Skeletal muscle cell (primary cell): ENCODE data around the gene CD70.
"Not testable (repeated sequence)": the region's sequence is repeated elsewhere in the genome, so short reads cannot be mapped to it uniquely, and the experiment has no call there.

Experiments
- DNase-seq: peaks from one replicate; pipeline ENCODE4 v3.0.0-alpha.2; 2010; ENCODE audit warnings: low read depth
- H3K4me3 ChIP-seq: 2 replicates; pipeline ENCODE4 v1.5.1; 2011; ENCODE audit warnings: low read depth, mild to moderate bottlenecking, control low read depth, low read length, moderate library complexity

The CD70 gene, protein sequence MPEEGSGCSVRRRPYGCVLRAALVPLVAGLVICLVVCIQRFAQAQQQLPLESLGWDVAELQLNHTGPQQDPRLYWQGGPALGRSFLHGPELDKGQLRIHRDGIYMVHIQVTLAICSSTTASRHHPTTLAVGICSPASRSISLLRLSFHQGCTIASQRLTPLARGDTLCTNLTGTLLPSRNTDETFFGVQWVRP

DNA sequence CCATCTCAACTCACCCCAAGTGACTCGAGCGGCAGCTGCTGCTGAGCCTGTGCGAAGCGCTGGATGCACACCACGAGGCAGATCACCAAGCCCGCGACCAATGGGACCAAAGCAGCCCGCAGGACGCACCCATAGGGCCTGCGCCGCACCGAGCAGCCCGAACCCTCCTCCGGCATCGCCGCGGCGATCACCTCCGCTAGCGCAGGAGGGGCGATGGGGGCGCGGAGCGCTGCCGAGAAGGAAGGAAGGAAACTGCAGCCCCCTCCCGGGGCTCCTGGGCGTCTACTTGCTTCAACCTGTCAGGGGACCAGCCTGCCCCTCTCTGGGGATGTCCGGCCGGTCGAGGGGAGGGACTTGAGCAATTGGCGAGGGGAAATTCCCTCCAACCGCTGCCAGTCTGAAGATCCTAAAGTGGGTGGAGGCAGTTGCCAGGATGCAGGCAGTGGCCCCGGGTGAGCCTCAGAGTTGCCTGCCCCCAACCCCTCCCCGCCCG is at the start of gene CD70:
CD70 (minus strand) TSS at position 324 of the 493 bp plus-strand sequence; CDS start at position 176, 148 bp downstream.
- peak within 1 kb of the TSS; percentile 7 for H3K4me3 ChIP-seq
- DNase-seq, result no peak

DNA sequence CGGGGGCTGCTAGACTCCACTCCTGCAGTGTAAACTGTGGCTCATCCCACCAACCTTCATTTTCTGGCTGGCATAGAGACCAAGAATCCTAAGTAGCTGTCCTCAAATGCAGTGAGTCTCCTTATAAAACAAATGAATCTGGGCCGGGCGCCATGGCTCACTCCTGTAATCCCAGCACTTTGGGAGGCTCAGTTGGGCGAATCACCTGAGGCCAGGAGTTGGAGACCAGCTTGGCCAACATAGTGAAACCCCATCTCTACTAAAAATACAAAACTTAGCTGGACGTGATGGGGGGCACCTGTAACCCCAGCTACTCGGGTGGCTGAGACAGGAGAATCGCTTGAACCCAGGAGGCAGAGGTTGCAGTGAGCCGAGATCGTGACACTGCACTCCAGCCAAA is 49.4 kb upstream of the CD70 start:
- not testable (repeated sequence) for DNase-seq, H3K4me3 ChIP-seq

DNA sequence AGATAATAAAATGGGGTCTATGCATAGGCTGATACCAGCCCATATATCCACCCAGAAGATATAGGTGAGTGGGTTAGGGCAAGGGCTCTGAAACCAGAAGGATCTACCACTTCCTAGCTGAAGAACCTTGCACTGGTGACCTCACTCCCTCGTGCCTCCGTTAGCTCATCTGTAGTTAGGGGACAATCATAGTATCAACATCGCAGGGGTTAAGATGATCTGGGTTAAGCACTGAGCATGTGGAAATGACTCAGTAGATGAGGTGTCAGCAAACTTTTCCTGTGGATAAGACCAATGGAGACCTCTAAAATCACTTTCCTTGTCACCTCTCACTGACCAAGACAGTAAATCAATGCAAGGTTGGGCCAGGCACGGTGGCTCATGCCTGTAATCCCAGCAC is 48.5 kb upstream of the CD70 start:
- no peak for DNase-seq

DNA sequence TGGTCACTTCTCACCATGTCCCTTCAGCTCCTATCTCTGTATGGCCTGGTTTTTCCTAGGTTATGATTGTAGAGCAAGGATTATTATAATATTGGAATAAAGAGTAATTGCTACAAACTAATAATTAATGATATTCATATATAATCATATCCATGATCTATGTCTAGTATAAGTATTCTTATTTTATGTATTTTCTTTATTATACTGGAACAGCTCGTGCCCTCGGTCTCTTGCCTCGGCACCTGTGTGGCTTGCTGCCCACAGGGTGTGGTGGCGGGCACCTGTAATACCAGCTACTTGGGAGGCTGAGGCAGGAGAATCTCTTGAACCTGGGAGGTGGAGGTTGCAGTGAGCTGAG is 42.5 kb upstream of the CD70 start:
- not testable (repeated sequence) for H3K4me3 ChIP-seq, DNase-seq

More for the DNA sequence above, 48.5 kb upstream of the CD70 start:
- H3K4me3 ChIP-seq, result no peak overlapping the region

DNA sequence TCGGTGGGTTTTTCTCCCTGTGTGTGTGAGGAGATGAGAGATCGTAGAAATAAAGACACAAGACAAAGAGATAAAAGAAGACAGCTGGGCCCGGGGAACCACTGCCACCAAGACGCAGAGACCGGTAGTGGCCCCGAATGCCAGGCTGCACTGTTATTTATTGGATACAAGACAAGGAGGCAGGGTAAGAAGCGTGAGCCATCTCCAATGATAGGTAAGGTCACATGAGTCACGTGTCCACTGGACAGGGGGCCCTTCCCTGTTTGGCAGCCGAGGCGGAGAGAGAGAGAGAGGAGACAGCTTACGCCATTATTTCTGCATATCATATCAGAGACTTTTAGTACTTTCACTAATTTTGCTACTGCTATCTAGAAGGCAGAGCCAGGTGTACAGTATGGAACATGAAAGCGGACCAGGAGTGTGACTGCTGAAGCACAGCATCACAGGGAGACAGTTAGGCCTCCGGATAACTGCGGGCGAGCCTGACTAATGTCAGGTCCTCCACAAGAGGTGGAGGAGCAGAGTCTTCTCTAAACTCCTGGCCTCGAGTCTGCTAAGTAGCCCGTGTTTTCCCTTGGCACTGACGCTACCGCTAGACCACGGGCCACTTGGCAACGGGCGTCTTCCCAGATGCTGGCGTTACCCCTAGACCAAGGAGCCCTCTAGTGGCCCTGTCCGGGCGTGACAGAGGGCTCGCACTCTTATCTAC is 42.0 kb upstream of the CD70 start:
- not testable (repeated sequence) for H3K4me3 ChIP-seq, DNase-seq

DNA sequence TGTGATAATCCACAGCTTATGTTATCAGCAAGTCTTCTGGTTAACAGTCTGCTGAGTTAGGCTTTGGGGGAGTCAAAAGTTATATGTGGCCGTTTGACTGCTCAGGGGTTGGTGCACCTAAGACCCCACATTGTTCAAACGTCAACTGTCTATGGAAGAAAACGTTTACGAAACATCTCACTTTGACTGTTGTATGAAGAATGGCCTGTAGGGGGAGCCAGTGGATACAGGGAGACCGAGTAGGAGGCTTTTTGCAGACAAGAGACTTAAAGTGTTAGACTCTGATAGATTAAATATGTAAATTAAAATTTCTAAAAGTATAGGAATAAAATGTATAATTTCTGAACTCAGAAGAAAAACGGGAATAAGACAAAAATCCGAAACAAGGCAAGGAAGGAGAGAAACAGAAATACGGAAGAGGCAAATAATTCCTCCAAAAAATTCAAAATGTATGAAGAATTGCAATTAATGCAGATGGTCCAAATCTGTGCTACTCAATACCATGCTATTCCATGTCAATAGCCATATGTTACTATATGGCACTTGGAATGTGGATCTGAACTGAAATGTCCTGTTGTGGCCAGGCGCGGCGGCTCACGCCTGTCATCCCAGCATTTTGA is 41.2 kb upstream of the CD70 start:
- DNase-seq, result no peak

DNA sequence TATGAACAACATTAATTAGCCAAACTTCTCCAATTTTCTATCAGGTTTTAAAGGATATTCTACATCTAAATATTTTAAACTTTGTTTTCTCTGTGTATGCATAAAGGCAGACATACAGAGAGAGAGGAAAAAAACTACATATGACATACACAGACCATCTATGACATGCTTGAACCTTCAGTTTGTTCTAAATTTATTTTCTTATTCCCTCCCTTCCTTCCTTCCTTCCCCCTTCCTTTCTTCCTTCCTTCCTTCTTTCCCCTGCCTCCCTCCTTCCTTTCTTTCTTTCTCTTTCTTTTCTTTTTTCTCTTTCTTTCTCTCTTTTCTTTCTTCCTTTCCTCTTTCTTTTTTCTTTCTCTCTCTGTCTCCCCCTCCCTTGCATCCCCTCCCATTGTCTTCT is 35.8 kb upstream of the CD70 start:
- DNase-seq, result no peak
- H3K4me3 ChIP-seq, result no peak overlapping the region

More for the DNA sequence above, 41.2 kb upstream of the CD70 start:
- no peak overlapping the region for H3K4me3 ChIP-seq

DNA sequence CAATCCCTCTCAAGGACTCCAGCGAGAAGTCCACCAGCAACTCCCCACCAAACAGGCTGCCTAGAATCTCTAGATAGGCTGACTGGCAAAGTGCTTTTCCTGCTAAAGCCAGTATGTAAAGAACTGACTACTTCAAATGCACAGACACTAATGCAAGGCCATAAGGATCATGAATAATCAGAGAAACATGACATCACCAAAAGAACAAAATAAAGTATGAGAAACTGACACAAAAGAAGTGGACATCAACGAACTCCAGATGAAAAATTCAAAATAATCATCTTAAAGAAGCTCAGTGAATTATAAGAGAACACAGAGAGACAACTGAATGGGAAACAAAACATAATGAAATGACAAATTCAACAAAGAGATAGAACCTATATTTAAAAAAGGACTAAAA is 26.4 kb upstream of the CD70 start:
- DNase-seq, result no peak
- no peak overlapping the region for H3K4me3 ChIP-seq

DNA sequence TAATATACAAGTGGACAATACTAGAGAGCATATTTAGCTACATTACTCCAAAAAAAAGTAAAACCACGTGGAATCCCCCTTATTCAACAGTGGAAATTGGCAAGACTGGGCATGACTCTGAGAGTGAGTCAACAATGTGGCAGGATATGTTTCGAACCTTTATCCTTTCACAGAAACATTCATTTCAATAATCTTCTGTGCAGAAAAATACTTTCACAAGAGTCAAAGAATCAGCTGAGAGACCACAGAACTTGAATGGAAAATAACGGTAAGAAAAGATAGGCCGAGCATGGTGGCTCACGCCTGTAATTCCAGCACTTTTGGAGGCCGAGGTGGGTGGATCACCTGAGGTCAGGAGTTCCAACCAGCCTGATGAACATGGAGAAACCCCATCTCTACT is 25.1 kb upstream of the CD70 start:
- no peak for DNase-seq
- H3K4me3 ChIP-seq, result no peak overlapping the region

DNA sequence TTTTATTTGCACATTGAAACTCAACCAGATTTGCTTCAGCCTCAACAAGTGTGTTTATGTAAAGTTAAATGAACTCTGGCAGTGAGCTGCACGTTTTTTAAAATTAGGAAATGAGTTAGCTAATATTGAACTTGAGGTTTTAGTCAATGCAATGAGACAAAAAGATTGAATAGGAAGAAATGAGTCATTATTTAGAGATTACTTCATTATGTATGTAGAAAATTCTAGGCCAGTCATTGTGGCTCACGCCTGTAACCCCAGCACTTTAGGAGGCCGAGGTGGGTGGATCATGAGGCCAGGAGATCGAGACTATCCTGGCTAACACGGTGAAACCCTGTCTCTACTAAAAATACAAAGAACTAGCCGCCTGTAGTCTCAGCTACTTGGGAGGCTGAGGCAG is 22.8 kb upstream of the CD70 start:
- H3K4me3 ChIP-seq, result no peak overlapping the region
- DNase-seq, result no peak

DNA sequence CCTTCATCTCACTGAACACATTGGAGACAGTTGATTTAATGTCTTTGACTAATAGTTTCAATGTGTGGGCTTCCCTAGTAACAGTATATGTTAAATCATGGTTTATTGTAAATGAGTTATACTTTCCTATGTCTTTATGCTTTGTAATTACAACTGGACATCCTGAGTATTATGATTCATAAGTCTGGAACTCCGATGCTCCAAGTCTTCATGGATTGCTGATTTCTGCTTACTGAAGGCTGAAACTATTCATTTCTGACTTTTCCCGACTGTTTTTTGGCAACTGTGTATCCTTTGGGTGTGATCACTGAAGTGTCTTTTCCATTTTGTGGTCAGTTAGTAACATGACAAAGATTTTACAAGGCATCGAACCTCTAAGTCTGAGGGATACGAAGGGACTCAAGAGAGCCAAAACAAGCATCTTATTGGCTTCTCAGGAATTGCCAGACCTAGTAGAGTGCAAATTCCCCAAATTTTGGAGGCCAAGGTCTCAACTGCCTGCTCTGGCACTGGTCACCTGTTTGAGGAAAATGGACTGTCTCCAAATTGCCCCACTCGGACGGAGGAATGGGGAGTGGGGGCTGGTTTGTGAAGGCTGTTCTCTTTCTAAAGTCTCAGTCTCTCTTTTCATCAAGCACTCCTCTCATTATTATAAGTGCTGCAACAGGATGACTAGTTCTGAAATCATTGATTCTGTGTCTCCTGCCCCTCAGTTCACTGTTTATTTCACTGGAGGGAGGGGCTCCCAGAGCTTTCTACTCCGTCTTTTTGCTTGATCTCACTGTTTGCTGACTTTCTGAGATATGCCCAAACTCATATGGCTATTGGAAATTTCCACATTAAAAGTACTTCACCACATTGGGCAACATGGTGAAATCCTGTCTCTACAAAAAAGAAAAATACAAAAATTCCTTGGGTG is 20.2 kb upstream of the CD70 start:
- peak; percentile 72 for DNase-seq
- H3K4me3 ChIP-seq, result no peak overlapping the region

DNA sequence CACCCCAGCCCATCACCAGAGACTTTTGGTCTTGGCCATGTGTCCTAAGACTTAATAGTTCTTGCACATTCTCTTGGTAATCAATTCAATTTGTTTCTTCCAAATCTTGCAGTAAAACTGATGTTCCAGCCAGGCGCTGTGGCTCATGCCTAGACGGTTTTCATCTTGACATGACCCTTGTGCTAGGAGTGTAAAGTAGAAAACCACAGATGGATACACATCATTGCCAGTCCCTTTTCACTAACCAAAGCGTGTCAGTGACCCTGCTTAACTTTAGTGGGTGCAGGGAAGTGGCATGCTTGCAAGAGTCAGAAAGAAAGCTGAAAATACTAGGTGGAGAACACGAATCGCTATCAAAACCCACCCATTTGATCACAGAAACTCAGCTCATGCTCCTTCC is 18.0 kb upstream of the CD70 start:
- no peak for DNase-seq

DNA sequence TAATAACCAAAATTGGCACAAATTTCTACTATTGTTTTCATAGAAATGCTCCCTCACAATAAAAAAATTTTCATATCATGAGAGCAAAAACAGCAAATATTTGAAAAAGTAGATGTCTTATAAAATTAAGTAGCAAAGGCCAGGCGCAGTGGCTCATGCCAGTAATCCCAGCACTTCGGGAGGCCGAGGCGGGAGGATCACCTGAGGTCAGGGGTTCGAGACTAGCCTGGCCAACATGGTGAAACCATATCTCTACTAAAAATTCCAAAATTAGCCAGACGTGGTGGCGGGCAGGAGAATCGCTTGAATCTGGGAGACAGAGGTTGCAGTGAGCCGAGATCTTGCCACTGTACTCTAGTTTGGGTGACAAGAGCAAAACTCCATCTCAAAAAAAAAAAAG is 17.2 kb upstream of the CD70 start:
- DNase-seq, H3K4me3 ChIP-seq: not testable (repeated sequence)

More for the DNA sequence above, 18.0 kb upstream of the CD70 start:
- no peak overlapping the region for H3K4me3 ChIP-seq

DNA sequence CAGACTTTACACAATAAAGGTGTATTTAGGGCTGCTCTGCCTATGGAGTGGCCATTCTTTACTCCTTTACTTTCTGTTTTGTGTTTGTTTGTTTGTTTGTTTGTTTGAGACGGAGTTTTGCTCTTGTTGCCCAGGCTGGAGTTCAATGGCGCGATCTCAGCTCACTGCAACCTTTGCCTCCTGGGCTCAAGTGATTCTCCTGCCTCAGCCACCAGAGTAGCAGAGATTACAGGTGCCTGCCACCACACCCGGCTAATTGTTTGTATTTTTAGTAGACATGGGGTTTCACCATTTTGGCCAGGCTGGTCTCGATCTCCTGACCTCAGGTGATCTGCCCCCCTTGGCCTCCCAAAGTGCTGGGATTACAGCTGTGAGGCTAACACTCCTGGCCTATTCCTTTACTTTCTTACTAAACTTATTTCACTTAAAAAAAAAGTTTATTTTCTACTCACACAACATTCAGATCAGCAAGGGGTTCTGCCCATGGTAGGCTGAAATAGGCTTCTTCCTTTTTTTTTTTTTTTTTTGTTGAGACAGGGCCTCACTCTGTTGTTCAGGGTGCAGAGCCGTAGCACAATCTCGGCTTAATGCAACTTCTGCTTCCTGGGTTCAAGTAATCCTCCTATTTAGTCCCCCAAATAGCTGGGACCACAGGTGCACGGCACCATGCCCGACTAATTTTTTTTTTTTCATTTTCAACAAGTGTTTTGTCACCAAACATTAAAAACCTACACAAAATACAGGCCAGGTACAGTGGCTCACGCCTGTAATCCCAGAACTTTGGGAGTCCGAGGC is 15.5 kb upstream of the CD70 start:
- not testable (repeated sequence) for DNase-seq, H3K4me3 ChIP-seq

DNA sequence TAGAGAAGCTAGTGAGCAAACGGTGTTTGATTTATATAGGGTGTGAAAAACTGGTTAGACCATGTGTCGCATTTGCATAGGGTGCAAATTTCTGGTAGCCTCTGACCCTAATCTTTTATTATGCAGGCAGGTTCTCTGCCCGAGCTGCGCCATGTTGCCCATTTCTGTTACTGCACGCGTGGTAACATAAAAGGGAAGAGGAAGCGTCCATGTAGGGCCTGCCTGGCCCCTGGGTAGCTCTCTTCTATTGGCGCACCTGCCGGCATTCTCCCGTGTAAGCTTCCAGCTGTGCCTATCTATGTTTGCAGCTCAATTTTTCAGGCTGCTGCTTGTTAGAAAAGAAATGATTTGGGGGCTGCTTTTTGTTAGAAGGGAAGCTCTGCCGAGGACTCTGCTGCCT is 14.0 kb upstream of the CD70 start:
- H3K4me3 ChIP-seq, result no peak overlapping the region

DNA sequence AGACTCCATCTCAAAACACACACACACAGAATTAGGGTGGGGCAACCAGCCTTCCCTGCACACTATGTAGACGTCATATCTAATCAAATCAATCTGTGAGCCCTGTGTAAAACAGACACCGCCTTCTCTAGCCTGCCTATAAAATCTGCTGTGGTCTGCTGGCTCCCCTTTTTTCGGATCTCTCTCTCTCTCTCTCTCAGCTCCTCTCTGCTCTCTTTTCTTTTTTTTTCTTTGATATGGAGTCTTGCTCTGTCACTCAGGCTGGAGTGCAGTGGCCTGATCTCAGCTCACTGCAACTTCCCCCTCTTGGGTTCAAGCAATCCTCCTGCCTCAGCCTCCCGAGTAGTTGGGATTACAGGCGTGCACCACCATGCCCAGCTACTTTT is 11.8 kb upstream of the CD70 start:
- H3K4me3 ChIP-seq, result no peak overlapping the region
- no peak for DNase-seq

More for the DNA sequence above, 14.0 kb upstream of the CD70 start:
- DNase-seq, result no peak

DNA sequence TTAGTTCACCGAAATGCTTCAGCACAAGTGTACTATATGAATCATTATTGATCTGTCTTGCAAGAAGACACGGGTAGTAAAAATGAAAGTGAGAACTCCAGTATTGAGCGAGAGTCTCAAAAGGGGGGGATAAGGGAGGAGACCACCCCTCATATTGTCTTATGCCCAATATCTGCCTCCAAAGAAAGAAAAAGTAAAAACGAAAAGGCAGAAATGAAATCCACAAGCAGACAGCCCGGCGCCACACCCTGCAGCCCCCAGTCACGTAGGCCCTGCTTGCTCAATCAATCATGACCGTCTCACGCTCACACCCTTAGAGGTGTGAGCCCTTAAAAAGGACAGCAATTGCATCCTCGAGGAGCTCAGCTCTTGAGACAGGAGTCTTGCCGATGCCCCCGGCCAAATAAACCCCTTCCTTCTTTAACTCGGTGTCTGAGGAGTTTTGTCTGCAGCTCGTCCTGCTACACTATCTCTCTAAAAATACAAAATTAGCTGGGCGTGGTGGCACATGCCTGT is 10.6 kb upstream of the CD70 start:
- DNase-seq, H3K4me3 ChIP-seq: not testable (repeated sequence)

DNA sequence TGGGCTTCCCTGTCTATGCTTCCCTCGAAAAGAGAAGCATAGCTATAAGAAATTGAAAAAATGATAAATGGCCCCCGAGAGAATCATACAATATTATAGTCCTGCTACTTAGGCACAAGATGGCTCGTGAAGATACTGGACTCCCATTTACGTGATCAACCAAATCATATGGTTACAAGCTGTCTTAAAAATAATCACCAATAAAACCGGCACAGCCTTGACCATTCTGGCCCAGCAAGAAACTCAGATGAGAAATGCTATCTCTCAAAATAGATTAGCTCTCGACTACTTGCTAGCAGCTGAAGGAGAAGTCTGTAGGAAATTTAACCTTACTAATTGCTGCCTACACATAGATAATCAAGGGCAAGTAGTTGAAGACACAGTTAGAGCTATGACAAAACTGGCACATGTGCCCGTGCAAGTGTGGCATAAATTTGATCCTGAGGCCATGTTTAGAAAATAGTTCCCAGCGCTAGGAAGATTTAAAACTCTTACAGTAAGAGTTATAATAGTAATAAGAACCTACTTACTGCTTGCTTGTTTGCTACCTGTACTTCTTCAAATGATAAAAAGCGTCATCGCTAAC is 10.1 kb upstream of the CD70 start:
- DNase-seq, H3K4me3 ChIP-seq: not testable (repeated sequence)
